Muscle of back (tissue), 11 donors: ENCODE data around the gene SLC24A4. TPM values are rescaled to one million over a fixed set of nuclear protein-coding genes. Genes with fewer than 3 reads are reported as not detected.
A peak's percentile ranks its signal among the peaks of the same experiment; 100 is the strongest.

Experiments used
- DNase-seq, 3 donors: peaks; one replicate each; pipeline versions ENCODE4 v3.0.0 to v3.0.0-alpha.2; 2013
- polyA plus RNA-seq, 10 donors: library from polyadenylated mRNA; unstranded; fragments of 120-200 nt; gene quantifications; one replicate each; pipeline ENCODE4 v1.2.1, GENCODE V29; 2013; ENCODE audit not compliant: insufficient read length in 10 of 10

Gene SLC24A4
- polyA plus RNA-seq, 10 donors, result 1.1 to 7.4 (median 2.7) TPM

- peak in 1 of 3 donors; percentile 46 for DNase-seq
Observed at GRCh38 chr14:92539875-92540274, 216.9 kb downstream of the SLC24A4 start.

- peak; percentile 93 to 98 (median 97) for DNase-seq
Observed at GRCh38 chr14:92540472-92541048, 217.6 kb downstream of the SLC24A4 start.

- no peak for DNase-seq
Observed at GRCh38 chr14:92542766-92543554, 220.0 kb downstream of the SLC24A4 start.

GRCh38 chr14:92544051-92544720 lies 221.2 kb downstream of the SLC24A4 start:
- no peak for DNase-seq

GRCh38 chr14:92546347-92547053 lies 223.5 kb downstream of the SLC24A4 start:
- DNase-seq, result no peak

- DNase-seq, result peak in 1 of 3 donors; percentile 59
Observed at GRCh38 chr14:92549105-92549858, 226.3 kb downstream of the SLC24A4 start.

- DNase-seq, result peak; percentile 52 to 82 (median 53)
Observed at GRCh38 chr14:92549859-92550230, 226.9 kb downstream of the SLC24A4 start.

Other genes starting within 250 kb of the SLC24A4 start
- 10 to 100 TPM in 9 of 10 donors, 1 to 10 TPM in 1; 9.8 to 25.2 (median 16.6) TPM for gene ATXN3, start 216.6 kb upstream of the SLC24A4 start, polyA plus RNA-seq
- 100 to 1,000 TPM in 9 of 10 donors, 10 to 100 TPM in 1; 91.9 to 139 (median 112) TPM for gene NDUFB1, start 201.5 kb upstream of the SLC24A4 start, polyA plus RNA-seq
- 10 to 100 TPM; 31.6 to 52.4 (median 41.1) TPM for gene CPSF2, start 201.2 kb upstream of the SLC24A4 start, polyA plus RNA-seq
- gene RIN3, start 190.6 kb downstream of the SLC24A4 start, polyA plus RNA-seq, result 10 to 100 TPM; 10.3 to 17.0 (median 12.8) TPM